Measurements from ENCODE around the gene SOD1.

SOD1 gene

DNA sequence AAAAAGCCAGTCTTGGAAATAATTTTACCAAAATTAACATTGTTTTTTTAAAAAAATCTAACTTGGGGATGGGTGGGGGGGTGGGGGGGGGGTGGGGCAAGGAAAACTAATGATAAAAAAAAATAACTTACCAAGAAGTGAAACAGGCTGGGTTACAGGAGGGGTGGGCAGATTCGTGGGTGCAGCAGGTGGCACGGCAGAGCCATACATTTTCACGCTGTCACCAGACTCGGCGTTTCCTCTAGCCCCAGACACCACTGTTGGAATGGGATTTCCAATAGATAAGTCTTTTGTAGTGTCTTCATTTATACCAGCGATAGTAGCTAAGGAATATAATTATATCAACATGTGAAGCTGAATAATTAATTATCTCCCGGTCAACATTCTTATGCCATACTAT, 25.4 kb downstream of the SOD1 start:
- no peak for DNase-seq (ENCODE audit: low read depth in 2 of 2)

DNA sequence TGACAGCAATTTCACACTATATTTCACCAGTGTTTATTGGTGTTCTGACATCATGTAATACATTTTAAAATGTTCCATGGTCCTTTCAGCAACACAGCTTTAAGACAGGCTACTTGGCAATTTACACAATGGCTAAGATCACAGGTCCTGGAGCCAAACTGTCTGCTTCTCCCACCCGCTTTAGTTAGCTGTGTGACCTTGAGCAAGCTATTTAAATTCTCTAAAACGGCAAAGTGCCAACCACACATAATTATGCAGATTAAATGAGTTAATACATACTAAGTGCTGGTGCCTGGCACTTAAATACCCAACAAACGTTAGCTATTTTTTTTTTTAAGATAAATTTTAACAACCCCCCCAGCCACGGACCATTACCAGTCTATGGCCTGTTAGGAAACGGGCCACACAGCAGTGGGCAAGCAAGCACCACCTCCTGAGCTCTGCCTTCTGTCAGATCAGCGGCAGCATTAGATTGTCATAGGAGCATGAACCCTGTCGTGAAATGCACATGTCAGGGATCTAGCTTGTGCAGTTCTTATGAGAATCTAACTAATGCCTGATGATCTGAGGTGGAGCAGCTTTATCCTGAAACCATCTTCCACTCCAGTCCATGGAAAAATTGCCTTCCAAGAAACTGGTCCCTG, 26.9 kb downstream of the SOD1 start:
- DNase-seq (ENCODE audit: low read depth in 2 of 2): no peak

- no peak for DNase-seq (ENCODE audit: low read depth in 2 of 2)
These were observed 27.6 kb downstream of the SOD1 start for GRCh38 chr21:31687108-31687507.

DNA sequence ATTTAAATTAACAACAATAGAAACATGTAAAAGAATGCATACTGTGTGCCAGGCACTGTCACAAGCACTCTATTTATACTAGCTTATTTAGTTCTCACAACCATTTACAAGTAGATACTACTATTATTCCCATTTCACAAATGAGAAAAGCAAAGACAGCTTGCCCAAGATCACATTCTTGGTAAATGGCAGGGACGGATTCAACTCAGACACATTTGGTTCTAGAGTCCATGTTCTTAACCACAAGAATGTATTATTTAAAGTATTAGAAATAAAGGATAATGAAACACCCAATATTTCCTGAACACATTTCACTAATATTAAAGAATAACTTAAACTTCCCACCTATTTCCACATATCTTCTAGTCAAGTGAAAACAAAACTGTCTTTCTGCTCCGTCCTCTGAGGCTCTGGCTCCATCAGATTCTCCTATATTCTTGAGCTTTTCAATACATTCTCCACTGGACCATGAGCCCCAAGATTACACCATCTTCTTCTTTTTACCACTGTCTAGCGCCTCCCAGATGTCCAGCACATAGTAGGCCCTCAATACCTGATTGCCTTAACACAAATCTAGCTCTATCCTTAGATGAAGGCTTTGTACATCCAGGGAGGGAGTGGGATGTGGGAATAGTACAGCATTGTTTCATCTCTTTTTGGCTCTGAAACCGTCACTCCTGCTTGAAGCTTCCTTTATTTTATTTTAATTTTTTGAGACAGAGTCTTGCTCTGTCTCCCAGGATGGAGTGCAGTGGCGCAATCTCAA, 29.3 kb downstream of the SOD1 start:
- DNase-seq (ENCODE audit: low read depth in 2 of 2): no peak

- no peak for DNase-seq (ENCODE audit: low read depth in 2 of 2)
These were observed 33.7 kb downstream of the SOD1 start for GRCh38 chr21:31693222-31693621.

GRCh38 chr21:31696424-31696823, 36.9 kb downstream of the SOD1 start:
- no peak for DNase-seq (ENCODE audit: low read depth in 2 of 2)

DNA sequence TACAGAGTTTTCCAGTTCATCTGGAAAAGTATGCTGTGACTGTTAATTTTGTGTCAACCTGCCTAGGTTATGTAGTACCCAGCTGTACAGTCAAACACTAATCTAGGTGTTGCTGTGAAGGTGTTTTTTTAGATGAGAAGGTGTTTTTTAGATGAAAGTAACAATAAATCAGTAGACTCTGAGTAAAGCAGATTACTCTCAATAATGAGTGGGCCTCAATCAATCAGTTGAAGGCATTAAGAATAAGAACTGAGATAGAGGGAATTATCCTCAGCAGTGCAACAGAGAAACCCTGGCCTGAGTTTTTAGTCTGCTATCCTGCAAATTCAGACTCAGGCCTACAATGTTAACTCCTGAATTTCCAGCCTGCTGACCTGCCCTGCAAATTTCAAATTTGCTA, 39.0 kb downstream of the SOD1 start:
- DNase-seq (ENCODE audit: low read depth in 2 of 2): no peak

DNA sequence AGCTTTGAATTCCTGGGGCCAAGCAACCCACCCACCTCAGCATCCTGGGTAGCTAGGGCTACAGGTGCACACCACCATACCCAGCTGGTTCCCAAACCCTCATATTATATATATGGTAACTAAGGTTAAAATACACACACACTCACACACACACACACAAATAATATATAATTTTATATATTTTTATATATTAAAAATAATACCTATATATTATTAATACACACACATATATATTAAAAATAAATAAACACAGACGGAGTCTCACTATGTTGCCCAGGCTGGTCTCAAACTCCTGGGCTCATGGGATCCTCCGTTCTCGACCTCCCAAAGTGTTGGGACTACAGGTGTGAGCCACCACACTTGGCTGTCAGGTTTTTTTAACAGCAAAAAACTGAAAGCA, 40.5 kb downstream of the SOD1 start:
- DNase-seq (ENCODE audit: low read depth in 2 of 2): no peak

DNA sequence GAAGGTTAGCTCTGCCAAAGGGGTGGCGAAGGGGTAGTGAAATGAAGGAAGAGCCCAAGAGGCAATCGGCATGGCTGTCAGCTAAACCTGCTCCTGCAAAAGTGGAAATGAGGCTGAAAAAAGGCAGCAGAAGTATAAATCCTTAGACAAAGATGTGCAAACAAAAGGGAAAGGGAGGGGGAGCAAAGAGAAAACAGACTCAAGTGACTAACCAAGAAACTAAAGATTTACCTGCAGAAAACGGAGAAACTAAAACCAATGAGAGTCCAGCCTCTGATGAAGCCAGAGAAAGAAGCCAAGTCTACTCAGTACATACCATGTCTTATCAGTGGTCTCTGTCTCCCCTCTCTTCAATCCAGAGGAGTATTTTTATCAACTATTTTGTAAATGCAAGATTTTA, 47.1 kb downstream of the SOD1 start:
- no peak for DNase-seq (ENCODE audit: low read depth in 2 of 2)

DNA sequence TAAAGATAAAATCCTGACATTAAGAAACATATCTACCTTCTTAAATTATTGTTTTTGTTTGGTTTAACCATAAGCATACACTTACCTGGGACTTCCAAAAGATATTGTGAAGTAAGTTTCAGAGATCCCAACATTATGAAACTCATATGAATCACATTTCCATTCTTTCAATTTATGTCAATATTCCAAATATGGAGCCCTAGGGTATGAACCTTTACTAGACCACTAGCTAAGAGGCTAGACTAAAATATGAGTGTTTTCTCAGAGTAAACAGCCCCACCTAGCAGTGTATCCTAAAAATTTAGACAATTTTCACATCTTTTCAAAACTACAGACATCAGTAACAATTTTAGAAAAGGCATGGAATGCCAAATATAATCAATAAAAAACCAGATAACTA, 48.0 kb downstream of the SOD1 start:
- no peak for DNase-seq (ENCODE audit: low read depth in 2 of 2)

GRCh38 chr21:31708541-31708940, 49.0 kb downstream of the SOD1 start:
- DNase-seq (ENCODE audit: low read depth in 2 of 2): no peak

DNA sequence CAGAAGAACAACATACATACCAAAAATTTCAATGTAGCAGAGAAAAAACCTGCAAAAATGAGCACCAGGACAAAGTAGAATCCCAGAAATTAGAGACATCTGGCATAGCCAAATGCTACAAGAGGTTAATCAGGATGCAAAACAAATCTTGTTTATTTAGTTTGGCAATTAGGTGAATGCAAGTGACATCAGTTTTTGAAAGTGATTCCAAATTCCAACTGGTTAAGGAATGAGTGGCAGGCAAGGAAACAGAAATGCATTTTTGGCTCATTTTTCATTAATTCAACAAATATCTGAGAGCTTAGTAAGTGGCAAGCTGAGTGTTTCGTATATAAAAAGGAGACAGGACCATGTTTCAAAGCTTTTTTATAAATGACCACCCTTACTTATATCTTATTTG, 51.1 kb downstream of the SOD1 start:
- peak; percentile 47 to 48 for DNase-seq (ENCODE audit: low read depth in 2 of 2)

- no peak for DNase-seq (ENCODE audit: low read depth in 2 of 2)
These were observed 51.8 kb downstream of the SOD1 start for GRCh38 chr21:31711326-31711725.

GRCh38 chr21:31711745-31712285, 52.3 kb downstream of the SOD1 start:
- no peak for DNase-seq (ENCODE audit: low read depth in 2 of 2)

- DNase-seq (ENCODE audit: low read depth in 2 of 2): no peak
These were observed 53.6 kb downstream of the SOD1 start for GRCh38 chr21:31713115-31713514.

GRCh38 chr21:31713973-31714740, 54.7 kb downstream of the SOD1 start:
- no peak for DNase-seq (ENCODE audit: low read depth in 2 of 2)

- DNase-seq (ENCODE audit: low read depth in 2 of 2): no peak
These were observed 55.4 kb downstream of the SOD1 start for GRCh38 chr21:31714741-31715365.

- no peak for DNase-seq (ENCODE audit: low read depth in 2 of 2)
These were observed 56.6 kb downstream of the SOD1 start for GRCh38 chr21:31716106-31716505.

Measured in fibroblast of skin of left biceps (primary cell).